ENCODE data around the gene HDAC4. TPM values are rescaled to one million over a fixed set of nuclear protein-coding genes. Genes with fewer than 3 reads are reported as not detected.

HDAC4 gene
- total and polyA plus RNA-seq, 2 donors (not counting 1 experiment from before 2014, with no cell fraction given), result 13.5 to 46.0 TPM

- TF ChIP-seq EZH2 (IDR thresholded peaks at IDR 0.05; ENCODE audit: borderline replicate concordance, insufficient read depth, low read depth, low read length, poor library complexity, severe bottlenecking), result no peak
- no peak for TF ChIP-seq CTCF (IDR thresholded peaks at IDR 0.05)
- intact Hi-C loops (cut with micrococcal nuclease), result no loop called here
- no peak overlapping the region for H3K27ac ChIP-seq (ENCODE audit: low read length in 2 of 2)
- POLR2A ChIA-PET, result no interaction called here
- 97% methylated on average over 3 of the region's 8 CpGs for WGBS (ENCODE audit: insufficient coverage)
- peaks cover 56% of the 10 kb centered on the region for H4K20me1 ChIP-seq (ENCODE audit: control insufficient read depth, insufficient read depth, low read length, poor library complexity, severe bottlenecking)
- no peak overlapping the region for H3K4me2 ChIP-seq (replicated peaks; ENCODE audit: low read depth, low read length, poor library complexity, severe bottlenecking)
- ATAC-seq (ENCODE audit: low read depth) (no peak), DNase-seq (no peak)
- H2AFZ ChIP-seq (ENCODE audit: insufficient read depth, low read depth, low read length, poor library complexity, severe bottlenecking), result no peak overlapping the region
- no peaks in the 10 kb centered on the region for H3K27me3 Mint-ChIP-seq
- H3K9me3 ChIP-seq (ENCODE audit: control extremely low read depth in 1 of 3, control insufficient read depth in 2 of 3, insufficient read depth in 1 of 3, low read length in 2 of 3), result peaks cover 0 to 3% (median 0%) of the 10 kb centered on the region in 3 donors
- peaks cover 25% of the 10 kb centered on the region for H3K4me1 Mint-ChIP-seq
- no peak overlapping the region for H3K4me3 ChIP-seq (ENCODE audit: control extremely low read depth in 1 of 5, extremely low read depth in 1 of 5, insufficient read depth in 1 of 5, low read depth in 2 of 5, low read length in 4 of 5)
- H3K4me3 Mint-ChIP-seq, result no peak overlapping the region
- no peak overlapping the region for H3K27ac Mint-ChIP-seq
- H3K4me1 ChIP-seq (ENCODE audit: control insufficient read depth in 2 of 2, insufficient read depth in 2 of 2, low read length in 2 of 2), result peaks cover 14 to 32% of the 10 kb centered on the region in 2 donors
- CTCF ChIA-PET, result no interaction called here
- no peak overlapping the region for H3K9ac ChIP-seq (ENCODE audit: low read length)
- H3K79me2 ChIP-seq (ENCODE audit: control insufficient read depth, insufficient read depth, low read length), result peaks cover 73% of the 10 kb centered on the region
- H3K9me3 Mint-ChIP-seq (ENCODE audit: insufficient read depth), result no peaks in the 10 kb centered on the region
- H3K27me3 ChIP-seq (replicated peaks in 1 of 4; ENCODE audit: control extremely low read depth in 1 of 4, control insufficient read depth in 3 of 4, insufficient read depth in 4 of 4, low read length in 3 of 4), result peaks cover 0 to 5% (median 0%) of the 10 kb centered on the region in 4 experiments
- peaks cover 0 to 2% of the 10 kb centered on the region in 2 experiments for H3K36me3 ChIP-seq (replicated peaks in 1 of 2; ENCODE audit: control extremely low read depth in 1 of 2, control insufficient read depth in 1 of 2, extremely low read depth in 1 of 2, insufficient read depth in 2 of 2, low read length in 1 of 2)
Measured at GRCh38 chr2:239307221-239307569, 93.6 kb downstream of the HDAC4 start.

GRCh38 chr2:239306274-239307220, 94.3 kb downstream of the HDAC4 start:
- Mint-ChIP-seq H3K4me3 (no peak overlapping the region), H3K9me3 (ENCODE audit: insufficient read depth) (no peaks in the 10 kb centered on the region), H3K27ac (no peak overlapping the region), H3K4me1 (peaks cover 32% of the 10 kb centered on the region), H3K27me3 (no peaks in the 10 kb centered on the region)
- intact Hi-C loops (cut with micrococcal nuclease), result no loop called here
- Histone ChIP-seq H3K9me3 (ENCODE audit: control extremely low read depth in 1 of 3, control insufficient read depth in 2 of 3, insufficient read depth in 1 of 3, low read length in 2 of 3) (peaks cover 0 to 3% (median 0%) of the 10 kb centered on the region in 3 donors), H3K9ac (ENCODE audit: low read length) (no peak overlapping the region), H3K4me2 (replicated peaks; ENCODE audit: low read depth, low read length, poor library complexity, severe bottlenecking) (no peak overlapping the region), H4K20me1 (ENCODE audit: control insufficient read depth, insufficient read depth, low read length, poor library complexity, severe bottlenecking) (peaks cover 58% of the 10 kb centered on the region), H3K79me2 (ENCODE audit: control insufficient read depth, insufficient read depth, low read length) (peaks cover 67% of the 10 kb centered on the region), H3K4me3 (ENCODE audit: control extremely low read depth in 1 of 5, extremely low read depth in 1 of 5, insufficient read depth in 1 of 5, low read depth in 2 of 5, low read length in 4 of 5) (no peak overlapping the region), H3K4me1 (ENCODE audit: control insufficient read depth in 2 of 2, insufficient read depth in 2 of 2, low read length in 2 of 2) (peaks cover 20 to 37% of the 10 kb centered on the region in 2 donors), H2AFZ (ENCODE audit: insufficient read depth, low read depth, low read length, poor library complexity, severe bottlenecking) (no peak overlapping the region), H3K27me3 (replicated peaks in 1 of 4; ENCODE audit: control extremely low read depth in 1 of 4, control insufficient read depth in 3 of 4, insufficient read depth in 4 of 4, low read length in 3 of 4) (peaks cover 0 to 5% (median 0%) of the 10 kb centered on the region in 4 experiments), H3K27ac (ENCODE audit: low read length in 2 of 2) (no peak overlapping the region), H3K36me3 (replicated peaks in 1 of 2; ENCODE audit: control extremely low read depth in 1 of 2, control insufficient read depth in 1 of 2, extremely low read depth in 1 of 2, insufficient read depth in 2 of 2, low read length in 1 of 2) (peaks cover 0 to 2% of the 10 kb centered on the region in 2 experiments)
- POLR2A ChIA-PET, result no interaction called here
- no peak for TF ChIP-seq EZH2 (IDR thresholded peaks at IDR 0.05; ENCODE audit: borderline replicate concordance, insufficient read depth, low read depth, low read length, poor library complexity, severe bottlenecking)
- TF ChIP-seq CTCF (IDR thresholded peaks at IDR 0.05), result no peak
- DNase-seq (no peak), ATAC-seq (ENCODE audit: low read depth) (no peak)
- CTCF ChIA-PET, result no interaction called here
- 96% methylated on average over 23 of the region's 25 CpGs for WGBS (ENCODE audit: insufficient coverage)
